HAP-1 (cell line): ENCODE results near the gene ZBTB25.
"Not testable (repeated sequence)": the region's sequence is repeated elsewhere in the genome, so short reads cannot be mapped to it uniquely, and the experiment has no call there.

Experiments used
- DNase-seq, 2 experiments: peaks; one replicate each; pipeline ENCODE4 v3.0.0-alpha.2; 2016 to 2020; ENCODE audit warnings: low spot score in 2 of 2
- H3K27me3 ChIP-seq: fragments of 250-450 bp; sonication (Bioruptor Pico); 2 replicates; pipeline ENCODE4 v1.5.1; 2020; ENCODE audit warnings: low read depth, mild to moderate bottlenecking, moderate library complexity
- H3K36me3 ChIP-seq: fragments of 250-450 bp; sonication (Bioruptor Pico); replicated peaks from 2 replicates; pipeline ENCODE4 v1.5.1; 2020; ENCODE audit warnings: mild to moderate bottlenecking
- H3K4me1 ChIP-seq: fragments of 250-450 bp; sonication (Bioruptor Pico); 2 replicates; pipeline ENCODE4 v1.5.1; 2020; ENCODE audit warnings: mild to moderate bottlenecking
- H3K4me3 ChIP-seq: fragments of 250-450 bp; sonication (Bioruptor Pico); 2 replicates; pipeline ENCODE4 v1.5.1; 2020; ENCODE audit warnings: mild to moderate bottlenecking, moderate library complexity
- H3K9me3 ChIP-seq: fragments of 250-450 bp; sonication (Bioruptor Pico); 2 replicates; pipeline ENCODE4 v1.5.1; 2020; ENCODE audit warnings: mild to moderate bottlenecking, moderate library complexity
- in situ Hi-C: fragments of 300-500 bp; cut with MboI; formaldehyde crosslinking; loops from 3 replicates; pipeline ENCODE4 v1.14.3; 2020; ENCODE audit warnings: low sequenced_read_pairs, inconsistent platforms, mixed read lengths

Gene ZBTB25

GRCh38 chr14:64531567-64531966 lies 27.9 kb upstream of the ZBTB25 start:
- in situ Hi-C loops, result no loop called here
- no peaks in the 10 kb centered on the region for H3K9me3 ChIP-seq
- H3K4me3 ChIP-seq, result no peak overlapping the region
- no peaks in the 10 kb centered on the region for H3K4me1 ChIP-seq
- no peak for DNase-seq
- no peaks in the 10 kb centered on the region for H3K27me3 ChIP-seq
- no peaks in the 10 kb centered on the region for H3K36me3 ChIP-seq

GRCh38 chr14:64525354-64525753 lies 21.7 kb upstream of the ZBTB25 start:
- no peak overlapping the region for H3K4me3 ChIP-seq
- H3K27me3 ChIP-seq, result no peaks in the 10 kb centered on the region
- DNase-seq, result no peak
- no peaks in the 10 kb centered on the region for H3K9me3 ChIP-seq
- H3K4me1 ChIP-seq, result no peaks in the 10 kb centered on the region
- in situ Hi-C loops, result no loop called here
- no peaks in the 10 kb centered on the region; the same call in 1 of the 2 replicates for H3K36me3 ChIP-seq

- DNase-seq, result no peak
- H3K9me3 ChIP-seq, result no peaks in the 10 kb centered on the region
- no peaks in the 10 kb centered on the region for H3K4me1 ChIP-seq
- H3K4me3 ChIP-seq, result no peak overlapping the region
- in situ Hi-C loops, result no loop called here
- H3K27me3 ChIP-seq, result no peaks in the 10 kb centered on the region
- no peaks in the 10 kb centered on the region; the same call in 1 of the 2 replicates for H3K36me3 ChIP-seq
These were observed 19.1 kb upstream of the ZBTB25 start for GRCh38 chr14:64522591-64523355.

GRCh38 chr14:64520699-64521098 lies 17.1 kb upstream of the ZBTB25 start:
- in situ Hi-C loops, result no loop called here
- H3K9me3 ChIP-seq, result no peaks in the 10 kb centered on the region

DNA sequence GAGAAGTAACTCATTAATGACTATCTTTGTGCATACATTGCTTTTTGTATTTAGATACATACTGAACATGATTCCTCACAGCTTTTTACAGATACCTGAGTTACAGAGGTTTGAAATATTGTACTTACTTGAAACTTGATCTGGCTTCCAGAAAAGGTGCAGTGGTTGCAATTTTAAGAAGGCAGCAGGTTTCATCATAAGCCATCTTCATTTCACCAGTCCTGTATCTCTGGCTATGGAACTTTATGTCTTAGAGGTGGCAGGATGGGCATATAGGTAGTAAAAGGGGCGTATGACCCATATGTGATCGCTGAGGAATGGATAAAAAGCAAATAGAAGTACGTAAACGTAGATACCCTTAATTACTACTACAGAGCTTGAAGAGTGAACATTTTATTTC lies 14.6 kb upstream of the ZBTB25 start:
- DNase-seq, result no peak
- Histone ChIP-seq H3K4me1 (peaks cover 4% of the 10 kb centered on the region; the same call in 1 of the 2 replicates), H3K9me3 (no peaks in the 10 kb centered on the region), H3K4me3 (no peak overlapping the region), H3K36me3 (no peaks in the 10 kb centered on the region; the same call in 1 of the 2 replicates), H3K27me3 (no peaks in the 10 kb centered on the region)
- in situ Hi-C loops, result no loop called here

More at GRCh38 chr14:64520699-64521098, 17.1 kb upstream of the ZBTB25 start:
- DNase-seq, result no peak
- Histone ChIP-seq H3K4me3 (no peak overlapping the region), H3K4me1 (peaks cover 4% of the 10 kb centered on the region; the same call in 1 of the 2 replicates), H3K27me3 (no peaks in the 10 kb centered on the region), H3K36me3 (no peaks in the 10 kb centered on the region; the same call in 1 of the 2 replicates)

DNA sequence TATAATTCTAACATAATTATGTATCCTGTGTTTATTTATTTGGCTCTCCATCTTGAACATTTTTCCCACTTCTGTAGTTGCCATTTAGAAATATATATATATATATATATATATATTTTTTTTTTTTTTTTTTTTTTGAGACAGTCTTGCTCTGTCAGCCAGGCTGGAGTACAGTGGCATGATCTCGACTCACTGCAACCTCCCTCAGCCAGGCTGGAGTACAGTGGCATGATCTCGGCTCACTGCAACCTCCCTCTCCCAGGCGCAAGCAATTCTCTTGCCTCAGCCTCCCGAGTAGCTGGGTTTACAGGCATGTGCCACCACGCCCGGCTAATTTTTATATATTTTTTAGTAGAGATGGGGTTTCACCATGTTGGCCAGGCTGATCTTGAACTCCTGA lies 14.0 kb upstream of the ZBTB25 start:
- H3K36me3 ChIP-seq, H3K9me3 ChIP-seq, DNase-seq, H3K4me3 ChIP-seq, H3K4me1 ChIP-seq, H3K27me3 ChIP-seq, in situ Hi-C loops: not testable (repeated sequence)

DNA sequence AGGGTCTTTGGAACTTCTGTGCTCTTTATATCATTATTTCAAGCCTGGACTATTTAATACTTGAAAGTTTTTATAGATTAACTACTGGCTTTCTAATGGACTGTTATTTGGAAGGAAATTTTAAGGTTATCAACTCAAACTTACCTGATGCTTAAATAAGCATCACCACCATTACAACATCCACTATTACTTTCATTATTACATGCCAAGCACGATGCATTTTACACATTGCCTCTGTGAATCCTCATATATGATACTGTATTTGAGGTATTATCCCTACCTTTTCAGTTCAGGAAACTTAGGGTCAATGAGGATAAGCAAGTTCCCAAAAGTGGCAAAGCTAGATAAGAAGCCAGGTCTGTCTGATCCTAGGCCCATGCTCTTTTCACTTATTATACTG lies 13.3 kb upstream of the ZBTB25 start:
- H3K9me3 ChIP-seq, result no peaks in the 10 kb centered on the region
- H3K4me1 ChIP-seq, result peaks cover 4% of the 10 kb centered on the region; the same call in 1 of the 2 replicates
- in situ Hi-C loops, result no loop called here
- no peak for DNase-seq
- H3K4me3 ChIP-seq, result no peak overlapping the region
- no peaks in the 10 kb centered on the region for H3K36me3 ChIP-seq
- no peaks in the 10 kb centered on the region for H3K27me3 ChIP-seq

DNA sequence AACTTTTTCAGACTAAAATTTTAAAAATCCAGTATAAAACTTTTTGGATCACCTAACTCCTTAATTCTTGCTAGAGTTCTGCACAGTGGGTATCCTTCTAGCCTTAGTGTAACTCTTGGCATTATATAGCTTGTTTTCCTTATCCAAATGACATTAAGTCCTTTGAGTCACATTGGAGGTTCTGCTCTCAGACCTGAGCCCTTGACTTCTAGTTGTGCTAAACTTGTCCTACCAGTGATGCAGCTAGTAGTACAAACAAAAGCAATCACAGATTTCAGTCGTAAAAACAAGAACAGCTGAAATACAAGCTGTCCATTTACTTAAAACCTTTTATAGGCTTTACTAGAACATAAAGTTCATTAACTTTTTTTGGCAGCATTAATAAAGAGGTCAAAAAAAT lies 11.4 kb upstream of the ZBTB25 start:
- Histone ChIP-seq H3K4me1 (peaks cover 18% of the 10 kb centered on the region), H3K4me3 (no peak overlapping the region), H3K36me3 (no peaks in the 10 kb centered on the region), H3K9me3 (no peaks in the 10 kb centered on the region), H3K27me3 (no peaks in the 10 kb centered on the region)
- in situ Hi-C loops, result no loop called here
- DNase-seq, result no peak

DNA sequence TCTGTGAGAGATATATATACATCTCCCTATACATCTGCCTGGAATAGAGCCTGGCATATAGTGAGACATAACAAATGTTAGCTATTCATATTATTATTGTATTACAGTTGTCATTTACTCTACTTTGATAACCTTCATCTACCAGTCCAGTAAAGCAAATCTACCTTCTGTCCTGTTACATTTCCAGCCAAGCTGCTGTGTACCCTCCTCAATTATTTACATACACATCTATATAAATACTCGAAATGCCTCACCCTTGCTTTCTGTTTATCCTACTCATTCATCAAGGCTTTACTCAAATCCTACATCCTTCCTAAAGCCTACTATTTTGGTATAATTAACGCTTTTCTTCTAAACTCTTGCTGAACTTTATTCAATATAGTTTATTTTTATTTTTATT lies 9.6 kb upstream of the ZBTB25 start:
- DNase-seq, result no peak
- Histone ChIP-seq H3K27me3 (no peaks in the 10 kb centered on the region), H3K9me3 (no peaks in the 10 kb centered on the region), H3K36me3 (no peaks in the 10 kb centered on the region), H3K4me1 (peaks cover 20% of the 10 kb centered on the region), H3K4me3 (no peak overlapping the region)
- in situ Hi-C loops, result no loop called here

- peak; percentile 74 to 78 for DNase-seq
- in situ Hi-C loops, result no loop called here
- peaks cover 24% of the 10 kb centered on the region for H3K4me1 ChIP-seq
- no peaks in the 10 kb centered on the region for H3K36me3 ChIP-seq
- H3K4me3 ChIP-seq, result no peak overlapping the region
- no peaks in the 10 kb centered on the region for H3K9me3 ChIP-seq
- no peaks in the 10 kb centered on the region for H3K27me3 ChIP-seq
These were observed 7.4 kb upstream of the ZBTB25 start for GRCh38 chr14:64510825-64511671.

GRCh38 chr14:64509036-64509435 lies 5.4 kb upstream of the ZBTB25 start:
- no peak for DNase-seq
- Histone ChIP-seq H3K4me3 (no peak overlapping the region), H3K4me1 (peaks cover 24% of the 10 kb centered on the region), H3K9me3 (no peaks in the 10 kb centered on the region), H3K27me3 (no peaks in the 10 kb centered on the region), H3K36me3 (no peaks in the 10 kb centered on the region)
- in situ Hi-C loops, result no loop called here

GRCh38 chr14:64508215-64508776 lies 4.7 kb upstream of the ZBTB25 start:
- H3K4me3 ChIP-seq, result no peak overlapping the region

DNA sequence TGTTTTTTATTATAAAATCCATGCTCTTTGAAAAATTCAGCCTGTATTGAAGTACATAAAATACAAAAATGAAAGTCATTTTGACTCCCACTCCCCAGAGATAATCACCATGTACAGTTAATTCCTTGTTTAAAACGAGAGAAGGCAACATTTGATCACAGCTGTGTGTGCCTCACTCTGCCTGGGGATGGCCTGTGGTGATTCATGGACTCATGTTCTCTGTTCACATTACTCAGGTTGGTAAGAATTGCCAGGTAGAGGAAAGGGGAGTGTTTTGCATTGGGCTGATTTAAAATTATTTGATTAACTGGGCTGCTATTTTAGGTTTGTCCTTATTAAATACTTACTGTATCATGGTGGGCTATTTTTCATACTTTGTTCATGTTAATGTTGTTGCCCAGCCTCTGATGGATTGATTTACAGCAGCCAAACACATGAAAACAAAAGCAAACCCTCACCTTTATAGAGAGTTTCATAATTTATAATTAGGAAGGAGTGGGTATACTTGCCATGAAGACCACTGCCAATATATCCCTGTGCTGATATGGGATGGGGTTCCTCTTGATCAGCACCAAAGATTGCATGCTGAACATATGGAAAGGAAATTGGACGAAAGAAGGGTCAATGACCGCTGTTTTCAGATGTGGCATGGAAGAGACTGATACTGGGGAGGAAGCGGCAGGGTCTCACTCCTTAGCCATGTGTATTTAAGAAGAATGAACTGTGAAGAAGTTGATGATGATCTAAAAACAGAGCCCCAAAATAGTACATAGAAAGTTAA lies 3.9 kb upstream of the ZBTB25 start:
- Histone ChIP-seq H3K27me3 (no peaks in the 10 kb centered on the region), H3K4me3 (no peak overlapping the region), H3K36me3 (no peaks in the 10 kb centered on the region), H3K4me1 (peaks cover 24% of the 10 kb centered on the region), H3K9me3 (no peaks in the 10 kb centered on the region)
- DNase-seq, result no peak
- in situ Hi-C loops, result no loop called here

More at GRCh38 chr14:64508215-64508776, 4.7 kb upstream of the ZBTB25 start:
- Histone ChIP-seq H3K9me3 (no peaks in the 10 kb centered on the region), H3K27me3 (no peaks in the 10 kb centered on the region), H3K36me3 (no peaks in the 10 kb centered on the region), H3K4me1 (peaks cover 24% of the 10 kb centered on the region)
- in situ Hi-C loops, result no loop called here
- no peak for DNase-seq
